HepG2 (cell line): ENCODE data around the gene CNNM2. TPM values are rescaled to one million over a fixed set of nuclear protein-coding genes. Genes with fewer than 3 reads are reported as not detected.

ENCODE experiments used
- AGO1 ChIP-seq: fragments of 200-400 bp; formaldehyde crosslinking; IDR thresholded peaks from 2 replicates; pipeline ENCODE4 v1.6.1; 2017; ENCODE audit warnings: mild to moderate bottlenecking, low read depth, low read length, moderate library complexity; ENCODE audit not compliant: poor library complexity, severe bottlenecking
- ATF7 ChIP-seq, 2 experiments: fragments of 450-650 bp in 1 of 2; sonication (generic) in 1 of 2; formaldehyde crosslinking in 1 of 2; IDR thresholded peaks; 2 replicates each; pipeline versions ENCODE4 v1.4.0 to v1.6.1; 2016 to 2020; ENCODE audit warnings: antibody characterized with exemption in 1 of 2, mild to moderate bottlenecking in 1 of 2, missing genetic modification reagents in 1 of 2
- CHCHD3 ChIP-seq: sonication (generic); formaldehyde crosslinking; IDR thresholded peaks from 2 replicates; pipeline ENCODE4 v1.8.0; 2022; ENCODE audit warnings: mild to moderate bottlenecking, missing genetic modification reagents, moderate library complexity
- HES4 ChIP-seq: sonication (generic); formaldehyde crosslinking; IDR thresholded peaks from 2 replicates; pipeline ENCODE4 v1.9.0; 2021; ENCODE audit warnings: mild to moderate bottlenecking, missing genetic modification reagents, borderline replicate concordance
- PAWR ChIP-seq: sonication (generic); formaldehyde crosslinking; IDR thresholded peaks from 2 replicates; pipeline ENCODE4 v1.4.0; 2020; ENCODE audit warnings: missing genetic modification reagents, mild to moderate bottlenecking, borderline replicate concordance
- ZFY ChIP-seq: sonication (generic); formaldehyde crosslinking; IDR thresholded peaks from 2 replicates; pipeline ENCODE4 v1.4.0; 2020; ENCODE audit warnings: missing genetic modification reagents
- ZNF713 ChIP-seq: sonication (generic); formaldehyde crosslinking; IDR thresholded peaks from 2 replicates; pipeline ENCODE4 v1.4.0; 2020; ENCODE audit warnings: mild to moderate bottlenecking, missing genetic modification reagents
- polyA plus RNA-seq, 8 experiments: library from polyadenylated mRNA; depleted of rRNA in 3 of 8; stranded (reverse) in 7 of 8; unstranded in 1 of 8; fragments of >200 nt; fragmentation: Illumina TruSeq in 4 of 8; extraction: Trizol in 4 of 8; gene quantifications; 2 replicates each; pipeline versions ENCODE4 v1.2.1 to v1.2.3, GENCODE V29; 2011 to 2016; ENCODE audit warnings: low read depth in 4 of 8, missing spikeins in 1 of 8, mixed read lengths in 1 of 8; ENCODE audit not compliant: insufficient read depth in 1 of 8
- total RNA-seq, 5 experiments: library from RNA; depleted of rRNA; stranded (reverse); fragments of >200 nt; fragmentation: Illumina TruSeq; extraction: Trizol; gene quantifications; 2 replicates each; pipeline ENCODE4 v1.2.3, GENCODE V29; 2016; ENCODE audit warnings: low read depth in 1 of 5
- TF ChIP-seq, protein P1 (sequence below): IDR thresholded peaks from 2 replicates; pipeline ENCODE4 v1.6.1; 2016; ENCODE audit warnings: missing biosample characterization, missing genetic modification reagents, low read depth
- TF ChIP-seq, protein P2 (sequence below): sonication (generic); formaldehyde crosslinking; IDR thresholded peaks from 2 replicates; pipeline ENCODE4 v1.4.0; 2020; ENCODE audit warnings: missing genetic modification reagents
- TF ChIP-seq, protein P3 (sequence below): sonication (generic); formaldehyde crosslinking; IDR thresholded peaks from 2 replicates; pipeline ENCODE4 v1.4.0; 2020; ENCODE audit warnings: mild to moderate bottlenecking, missing genetic modification reagents, borderline replicate concordance
- TF ChIP-seq, protein P4 (sequence below): sonication (generic); formaldehyde crosslinking; conservative IDR thresholded peaks from 2 replicates; pipeline ENCODE4 v1.4.0; 2020; ENCODE audit warnings: missing genetic modification reagents
- TF ChIP-seq, protein P5 (sequence below): sonication (generic); formaldehyde crosslinking; IDR thresholded peaks from 2 replicates; pipeline ENCODE4 v1.8.0; 2022; ENCODE audit warnings: mild to moderate bottlenecking, missing genetic modification reagents, borderline replicate concordance
- TF ChIP-seq, protein P6 (sequence below): sonication (generic); formaldehyde crosslinking; IDR thresholded peaks from 2 replicates; pipeline ENCODE4 v1.5.0; 2020; ENCODE audit warnings: missing genetic modification reagents

The CNNM2 gene
- total and polyA plus RNA-seq, 2 of the 13 experiments (the other 11 are each of a cell fraction or from before 2014, with no cell fraction given) = 7.1 to 9.0 TPM

DNA sequence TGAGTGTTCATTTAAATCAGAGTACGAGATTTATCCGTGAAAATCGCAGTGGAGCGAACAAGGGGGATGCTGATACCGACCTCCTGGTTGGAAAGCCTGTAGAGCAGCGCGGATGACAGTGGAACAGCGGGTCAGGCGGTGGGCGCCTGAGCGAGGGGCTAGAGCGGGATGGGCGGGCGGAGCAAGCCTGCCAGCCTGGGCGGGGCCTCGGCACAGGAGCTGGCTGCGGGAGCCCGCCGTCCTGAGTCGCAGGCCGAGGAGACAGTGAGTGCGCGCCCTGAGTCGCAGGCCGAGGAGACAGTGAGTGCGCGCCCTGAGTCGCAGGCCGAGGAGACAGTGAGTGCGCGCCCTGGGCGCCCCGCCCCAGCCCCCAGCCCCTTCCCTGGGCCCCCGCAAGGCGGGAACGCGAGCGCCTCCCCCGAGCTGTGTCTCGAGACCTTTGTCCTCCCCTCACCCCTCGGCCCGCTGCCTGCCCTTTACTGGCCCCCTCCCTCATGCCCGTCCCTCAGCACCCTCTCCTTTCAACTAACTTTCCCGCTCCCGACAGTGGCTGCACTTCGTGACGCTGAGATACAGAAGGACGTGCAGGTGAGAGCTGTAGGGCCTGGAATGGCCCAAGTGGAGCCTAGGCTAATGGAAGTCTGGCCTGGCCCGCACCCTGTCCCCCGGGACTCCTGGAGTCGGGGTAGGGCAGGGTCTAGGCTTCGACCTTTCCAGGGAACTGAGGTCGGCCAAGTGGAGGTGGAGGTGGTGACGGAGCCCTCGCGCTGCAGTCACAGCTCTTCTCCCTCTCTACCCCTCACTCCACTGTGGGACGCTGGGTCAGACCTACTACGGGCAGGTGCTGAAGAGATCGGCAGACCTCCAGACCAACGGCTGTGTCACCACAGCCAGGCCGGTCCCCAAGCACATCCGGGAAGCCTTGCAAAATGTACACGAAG is 48.6 kb upstream of the CNNM2 start, which contains the start of gene AS3MT (continued):
- no peak for TF ChIP-seq PAWR (CRISPR knock-in tag)
- TF ChIP-seq, protein P1, sequence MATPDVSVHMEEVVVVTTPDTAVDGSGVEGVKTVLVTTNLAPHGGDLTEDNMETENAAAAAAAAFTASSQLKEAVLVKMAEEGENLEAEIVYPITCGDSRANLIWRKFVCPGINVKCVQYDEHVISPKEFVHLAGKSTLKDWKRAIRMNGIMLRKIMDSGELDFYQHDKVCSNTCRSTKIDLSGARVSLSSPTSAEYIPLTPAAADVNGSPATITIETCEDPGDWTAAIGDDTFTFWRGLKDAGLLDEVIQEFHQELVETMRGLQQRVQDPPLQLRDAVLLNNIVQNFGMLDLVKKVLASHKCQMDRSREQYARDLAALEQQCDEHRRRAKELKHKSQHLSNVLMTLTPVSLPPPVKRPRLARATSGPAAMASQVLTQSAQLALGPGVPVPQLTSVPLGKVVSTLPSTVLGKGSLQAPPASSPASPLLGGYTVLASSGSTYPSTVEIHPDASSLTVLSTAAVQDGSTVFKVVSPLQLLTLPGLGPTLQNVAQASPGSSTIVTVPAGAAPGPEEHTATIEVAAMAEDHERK = no peak
- TF ChIP-seq, protein P2, sequence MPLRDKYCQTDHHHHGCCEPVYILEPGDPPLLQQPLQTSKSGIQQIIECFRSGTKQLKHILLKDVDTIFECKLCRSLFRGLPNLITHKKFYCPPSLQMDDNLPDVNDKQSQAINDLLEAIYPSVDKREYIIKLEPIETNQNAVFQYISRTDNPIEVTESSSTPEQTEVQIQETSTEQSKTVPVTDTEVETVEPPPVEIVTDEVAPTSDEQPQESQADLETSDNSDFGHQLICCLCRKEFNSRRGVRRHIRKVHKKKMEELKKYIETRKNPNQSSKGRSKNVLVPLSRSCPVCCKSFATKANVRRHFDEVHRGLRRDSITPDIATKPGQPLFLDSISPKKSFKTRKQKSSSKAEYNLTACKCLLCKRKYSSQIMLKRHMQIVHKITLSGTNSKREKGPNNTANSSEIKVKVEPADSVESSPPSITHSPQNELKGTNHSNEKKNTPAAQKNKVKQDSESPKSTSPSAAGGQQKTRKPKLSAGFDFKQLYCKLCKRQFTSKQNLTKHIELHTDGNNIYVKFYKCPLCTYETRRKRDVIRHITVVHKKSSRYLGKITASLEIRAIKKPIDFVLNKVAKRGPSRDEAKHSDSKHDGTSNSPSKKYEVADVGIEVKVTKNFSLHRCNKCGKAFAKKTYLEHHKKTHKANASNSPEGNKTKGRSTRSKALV (CRISPR knock-in tag) = peak; percentile 59; the same call in 1 of the 2 replicates
- no peak for TF ChIP-seq AGO1
- no peak for TF ChIP-seq ZNF713
- TF ChIP-seq, protein P3, sequence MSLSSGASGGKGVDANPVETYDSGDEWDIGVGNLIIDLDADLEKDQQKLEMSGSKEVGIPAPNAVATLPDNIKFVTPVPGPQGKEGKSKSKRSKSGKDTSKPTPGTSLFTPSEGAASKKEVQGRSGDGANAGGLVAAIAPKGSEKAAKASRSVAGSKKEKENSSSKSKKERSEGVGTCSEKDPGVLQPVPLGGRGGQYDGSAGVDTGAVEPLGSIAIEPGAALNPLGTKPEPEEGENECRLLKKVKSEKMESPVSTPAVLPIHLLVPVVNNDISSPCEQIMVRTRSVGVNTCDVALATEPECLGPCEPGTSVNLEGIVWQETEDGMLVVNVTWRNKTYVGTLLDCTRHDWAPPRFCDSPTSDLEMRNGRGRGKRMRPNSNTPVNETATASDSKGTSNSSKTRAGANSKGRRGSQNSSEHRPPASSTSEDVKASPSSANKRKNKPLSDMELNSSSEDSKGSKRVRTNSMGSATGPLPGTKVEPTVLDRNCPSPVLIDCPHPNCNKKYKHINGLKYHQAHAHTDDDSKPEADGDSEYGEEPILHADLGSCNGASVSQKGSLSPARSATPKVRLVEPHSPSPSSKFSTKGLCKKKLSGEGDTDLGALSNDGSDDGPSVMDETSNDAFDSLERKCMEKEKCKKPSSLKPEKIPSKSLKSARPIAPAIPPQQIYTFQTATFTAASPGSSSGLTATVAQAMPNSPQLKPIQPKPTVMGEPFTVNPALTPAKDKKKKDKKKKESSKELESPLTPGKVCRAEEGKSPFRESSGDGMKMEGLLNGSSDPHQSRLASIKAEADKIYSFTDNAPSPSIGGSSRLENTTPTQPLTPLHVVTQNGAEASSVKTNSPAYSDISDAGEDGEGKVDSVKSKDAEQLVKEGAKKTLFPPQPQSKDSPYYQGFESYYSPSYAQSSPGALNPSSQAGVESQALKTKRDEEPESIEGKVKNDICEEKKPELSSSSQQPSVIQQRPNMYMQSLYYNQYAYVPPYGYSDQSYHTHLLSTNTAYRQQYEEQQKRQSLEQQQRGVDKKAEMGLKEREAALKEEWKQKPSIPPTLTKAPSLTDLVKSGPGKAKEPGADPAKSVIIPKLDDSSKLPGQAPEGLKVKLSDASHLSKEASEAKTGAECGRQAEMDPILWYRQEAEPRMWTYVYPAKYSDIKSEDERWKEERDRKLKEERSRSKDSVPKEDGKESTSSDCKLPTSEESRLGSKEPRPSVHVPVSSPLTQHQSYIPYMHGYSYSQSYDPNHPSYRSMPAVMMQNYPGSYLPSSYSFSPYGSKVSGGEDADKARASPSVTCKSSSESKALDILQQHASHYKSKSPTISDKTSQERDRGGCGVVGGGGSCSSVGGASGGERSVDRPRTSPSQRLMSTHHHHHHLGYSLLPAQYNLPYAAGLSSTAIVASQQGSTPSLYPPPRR (CRISPR knock-in tag) = peak; percentile 47; the same call in 1 of the 2 replicates
- TF ChIP-seq HES4 (CRISPR knock-in tag) = no peak; the same call in 1 of the 2 replicates
- no peak for TF ChIP-seq ATF7 (IDR thresholded peaks at IDR 0.05)
- TF ChIP-seq ATF7 (CRISPR knock-in tag; IDR thresholded peaks at IDR 0.05) = peak; percentile 71; the same call in 1 of the 2 replicates
- TF ChIP-seq, protein P4, sequence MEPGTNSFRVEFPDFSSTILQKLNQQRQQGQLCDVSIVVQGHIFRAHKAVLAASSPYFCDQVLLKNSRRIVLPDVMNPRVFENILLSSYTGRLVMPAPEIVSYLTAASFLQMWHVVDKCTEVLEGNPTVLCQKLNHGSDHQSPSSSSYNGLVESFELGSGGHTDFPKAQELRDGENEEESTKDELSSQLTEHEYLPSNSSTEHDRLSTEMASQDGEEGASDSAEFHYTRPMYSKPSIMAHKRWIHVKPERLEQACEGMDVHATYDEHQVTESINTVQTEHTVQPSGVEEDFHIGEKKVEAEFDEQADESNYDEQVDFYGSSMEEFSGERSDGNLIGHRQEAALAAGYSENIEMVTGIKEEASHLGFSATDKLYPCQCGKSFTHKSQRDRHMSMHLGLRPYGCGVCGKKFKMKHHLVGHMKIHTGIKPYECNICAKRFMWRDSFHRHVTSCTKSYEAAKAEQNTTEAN (CRISPR knock-in tag) = 0 out of 2 replicates have a peak, but pooled peaks have one; percentile 43
- TF ChIP-seq ZFY = peak; percentile 83
- TF ChIP-seq, protein P5, sequence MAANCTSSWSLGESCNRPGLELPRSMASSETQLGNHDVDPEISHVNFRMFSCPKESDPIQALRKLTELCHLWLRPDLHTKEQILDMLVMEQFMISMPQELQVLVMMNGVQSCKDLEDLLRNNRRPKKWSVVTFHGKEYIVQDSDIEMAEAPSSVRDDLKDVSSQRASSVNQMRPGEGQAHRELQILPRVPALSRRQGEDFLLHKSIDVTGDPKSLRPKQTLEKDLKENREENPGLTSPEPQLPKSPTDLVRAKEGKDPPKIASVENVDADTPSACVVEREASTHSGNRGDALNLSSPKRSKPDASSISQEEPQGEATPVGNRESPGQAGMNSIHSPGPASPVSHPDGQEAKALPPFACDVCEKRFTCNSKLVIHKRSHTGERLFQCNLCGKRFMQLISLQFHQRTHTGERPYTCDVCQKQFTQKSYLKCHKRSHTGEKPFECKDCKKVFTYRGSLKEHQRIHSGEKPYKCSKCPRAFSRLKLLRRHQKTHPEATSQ (CRISPR knock-in tag) = no peak
- TF ChIP-seq, protein P6, sequence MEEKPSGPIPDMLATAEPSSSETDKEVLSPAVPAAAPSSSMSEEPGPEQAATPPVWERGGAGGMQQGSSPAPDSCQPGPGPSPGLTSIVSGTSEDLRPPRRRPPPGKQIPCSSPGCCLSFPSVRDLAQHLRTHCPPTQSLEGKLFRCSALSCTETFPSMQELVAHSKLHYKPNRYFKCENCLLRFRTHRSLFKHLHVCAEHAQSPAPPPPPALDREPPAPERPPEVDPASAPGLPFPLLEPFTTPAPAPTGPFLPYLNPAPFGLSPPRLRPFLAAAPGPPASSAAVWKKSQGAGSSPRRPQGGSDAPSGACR (CRISPR knock-in tag) = peak; percentile 85
- TF ChIP-seq CHCHD3 = no peak
